HUES48 (cell line): ENCODE data around the gene PTEN.
"Not testable (repeated sequence)": the region's sequence is repeated elsewhere in the genome, so short reads cannot be mapped to it uniquely, and the experiment has no call there.

Source experiments
- H3K27ac ChIP-seq: one replicate; pipeline ENCODE4 v1.7.0; 2013; ENCODE audit warnings: low read depth, low read length, inconsistent platforms
- H3K27me3 ChIP-seq: 2 replicates; pipeline ENCODE4 v1.6.1; 2013; ENCODE audit warnings: mild to moderate bottlenecking, low read length; ENCODE audit not compliant: control insufficient read depth, insufficient read depth
- H3K36me3 ChIP-seq: 2 replicates; pipeline ENCODE4 v1.6.1; 2013; ENCODE audit warnings: low read length; ENCODE audit not compliant: control insufficient read depth, insufficient read depth
- H3K4me1 ChIP-seq: 2 replicates; pipeline ENCODE4 v1.6.1; 2013; ENCODE audit warnings: mild to moderate bottlenecking, low read length; ENCODE audit not compliant: control insufficient read depth, insufficient read depth
- H3K4me3 ChIP-seq: 2 replicates; pipeline ENCODE4 v1.5.1; 2013; ENCODE audit warnings: mild to moderate bottlenecking, low read depth, low read length
- H3K9ac ChIP-seq: 2 replicates; pipeline ENCODE4 v1.6.1; 2013; ENCODE audit warnings: mild to moderate bottlenecking, low read depth, low read length, moderate library complexity
- H3K9me3 ChIP-seq: 2 replicates; pipeline ENCODE4 v1.6.1; 2013; ENCODE audit warnings: low read length; ENCODE audit not compliant: control insufficient read depth, insufficient read depth

PTEN gene

DNA sequence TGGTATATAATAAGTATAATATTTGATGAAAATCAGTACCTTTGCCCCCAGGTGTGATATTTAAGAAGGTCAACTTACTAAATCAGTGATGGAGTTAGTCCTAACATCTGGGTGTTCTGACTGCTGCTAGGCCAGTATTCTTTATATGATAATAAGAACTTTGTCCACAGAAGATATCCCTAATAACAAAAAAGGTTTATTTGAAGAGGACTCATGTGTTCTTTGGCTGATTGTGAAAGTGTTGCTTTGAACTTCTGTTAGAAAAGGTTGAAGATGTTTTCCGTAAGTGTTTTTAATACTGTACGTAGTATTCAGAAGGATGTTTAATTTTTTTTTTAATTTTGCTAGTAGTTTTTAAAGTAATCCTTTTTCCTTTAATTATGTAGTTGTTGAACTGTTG is 10.2 kb downstream of the PTEN start:
- H3K36me3 ChIP-seq = no peaks in the 10 kb centered on the region; the same call in 1 of the 2 replicates
- peaks cover 13% of the 10 kb centered on the region; the same call in 1 of the 2 replicates for H3K4me1 ChIP-seq
- no peaks in the 10 kb centered on the region for H3K27me3 ChIP-seq
- H3K9me3 ChIP-seq = no peaks in the 10 kb centered on the region
- no peak overlapping the region for H3K9ac ChIP-seq
- no peak overlapping the region for H3K27ac ChIP-seq
- H3K4me3 ChIP-seq = no peak overlapping the region

DNA sequence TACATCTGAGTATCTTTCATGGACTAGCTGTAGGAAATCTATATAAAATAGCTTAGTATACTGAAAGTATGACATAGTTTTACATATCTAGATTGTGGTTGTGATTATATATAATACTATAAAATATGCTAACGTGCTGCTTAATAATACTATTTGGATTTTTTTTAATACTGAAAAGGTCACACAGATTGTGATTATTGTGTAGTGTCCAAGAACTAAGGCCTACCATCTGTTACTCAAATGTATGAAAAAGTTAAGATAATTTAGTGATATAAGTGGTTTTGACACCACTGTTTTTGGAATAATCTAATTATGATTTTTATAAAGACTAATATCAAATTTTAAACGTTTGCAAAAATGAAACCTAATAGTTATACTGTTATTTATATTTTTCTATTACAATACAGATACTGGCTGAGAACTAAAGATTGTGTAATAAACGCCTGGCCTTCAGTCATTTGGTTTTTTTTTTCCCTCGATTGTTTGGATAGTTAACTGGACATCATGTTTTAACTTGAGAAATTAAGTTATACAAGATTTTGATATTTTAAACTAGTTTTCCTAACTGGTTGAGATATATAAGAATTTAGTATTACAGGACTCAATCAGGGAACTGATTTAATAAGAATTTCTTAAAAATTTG is 12.6 kb downstream of the PTEN start:
- H3K9ac ChIP-seq = no peak overlapping the region
- no peaks in the 10 kb centered on the region for H3K9me3 ChIP-seq
- H3K27me3 ChIP-seq = no peaks in the 10 kb centered on the region
- no peak overlapping the region for H3K4me3 ChIP-seq
- H3K4me1 ChIP-seq = peaks cover 13% of the 10 kb centered on the region; the same call in 1 of the 2 replicates
- H3K36me3 ChIP-seq = peaks cover 7% of the 10 kb centered on the region
- H3K27ac ChIP-seq = no peak overlapping the region

DNA sequence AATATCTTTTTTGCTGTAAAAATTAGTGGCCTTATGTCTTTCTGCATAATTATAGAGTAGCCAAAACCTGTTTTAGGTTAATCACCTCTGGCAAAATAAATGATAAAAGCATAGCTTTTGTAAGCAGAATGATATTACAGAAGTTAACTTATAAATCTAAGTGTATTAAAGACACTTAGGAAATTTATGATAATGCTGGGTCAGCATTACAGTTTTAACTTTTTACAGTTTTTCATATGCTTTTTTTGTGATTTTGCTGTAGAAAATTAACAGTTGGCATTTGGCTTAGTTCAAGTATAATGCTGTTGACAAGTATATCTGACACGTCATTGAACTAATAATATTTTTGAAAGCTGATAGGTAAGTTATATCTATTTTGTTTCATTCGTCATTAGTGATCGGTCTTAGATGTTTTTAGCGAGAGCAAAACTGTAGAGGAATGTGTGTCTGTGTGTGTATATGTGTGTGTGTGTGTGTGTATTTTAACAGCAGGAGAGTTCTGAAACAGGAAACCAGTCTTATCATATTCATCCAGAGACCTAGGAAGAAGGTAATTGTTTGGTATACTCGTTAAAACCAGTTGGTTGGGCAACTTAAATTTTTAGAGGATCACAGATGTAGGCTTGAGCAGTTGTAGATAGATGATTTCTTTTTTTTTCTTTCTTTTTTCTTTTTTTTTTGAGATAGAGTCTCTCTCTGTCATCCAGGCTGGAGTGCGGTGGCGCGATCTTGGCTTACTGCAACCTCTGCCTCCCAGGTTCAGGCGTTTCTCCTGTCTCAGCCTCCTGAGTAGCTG is 15.4 kb downstream of the PTEN start:
- Histone ChIP-seq H3K9ac (no peak overlapping the region), H3K36me3 (peaks cover 7% of the 10 kb centered on the region), H3K4me1 (peaks cover 6% of the 10 kb centered on the region; the same call in 1 of the 2 replicates), H3K27me3 (no peaks in the 10 kb centered on the region), H3K4me3 (no peak overlapping the region), H3K9me3 (no peaks in the 10 kb centered on the region), H3K27ac (no peak overlapping the region)

DNA sequence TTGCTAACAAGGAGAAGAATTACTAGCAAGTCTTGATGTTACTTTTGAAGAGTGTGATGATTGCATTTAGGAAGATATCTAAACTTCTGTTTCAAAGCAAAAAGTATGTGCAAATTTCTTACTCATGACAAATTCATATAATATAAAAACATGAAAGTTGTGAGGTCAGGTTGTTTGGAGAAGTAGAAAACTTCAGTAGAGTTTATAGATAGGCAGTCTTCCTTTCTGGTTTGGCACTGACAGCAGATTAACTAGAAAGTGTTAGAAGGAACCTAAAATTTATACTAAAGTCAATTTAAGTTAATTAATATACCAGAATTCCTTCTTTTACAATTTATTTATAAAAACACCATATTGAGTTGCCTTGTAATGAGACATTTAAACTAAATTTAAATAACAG is 16.9 kb downstream of the PTEN start:
- H3K4me1 ChIP-seq = no peaks in the 10 kb centered on the region
- H3K9ac ChIP-seq = no peak overlapping the region
- peaks cover 9% of the 10 kb centered on the region for H3K36me3 ChIP-seq
- no peaks in the 10 kb centered on the region for H3K9me3 ChIP-seq
- no peaks in the 10 kb centered on the region for H3K27me3 ChIP-seq
- no peak overlapping the region for H3K27ac ChIP-seq
- no peak overlapping the region for H3K4me3 ChIP-seq

DNA sequence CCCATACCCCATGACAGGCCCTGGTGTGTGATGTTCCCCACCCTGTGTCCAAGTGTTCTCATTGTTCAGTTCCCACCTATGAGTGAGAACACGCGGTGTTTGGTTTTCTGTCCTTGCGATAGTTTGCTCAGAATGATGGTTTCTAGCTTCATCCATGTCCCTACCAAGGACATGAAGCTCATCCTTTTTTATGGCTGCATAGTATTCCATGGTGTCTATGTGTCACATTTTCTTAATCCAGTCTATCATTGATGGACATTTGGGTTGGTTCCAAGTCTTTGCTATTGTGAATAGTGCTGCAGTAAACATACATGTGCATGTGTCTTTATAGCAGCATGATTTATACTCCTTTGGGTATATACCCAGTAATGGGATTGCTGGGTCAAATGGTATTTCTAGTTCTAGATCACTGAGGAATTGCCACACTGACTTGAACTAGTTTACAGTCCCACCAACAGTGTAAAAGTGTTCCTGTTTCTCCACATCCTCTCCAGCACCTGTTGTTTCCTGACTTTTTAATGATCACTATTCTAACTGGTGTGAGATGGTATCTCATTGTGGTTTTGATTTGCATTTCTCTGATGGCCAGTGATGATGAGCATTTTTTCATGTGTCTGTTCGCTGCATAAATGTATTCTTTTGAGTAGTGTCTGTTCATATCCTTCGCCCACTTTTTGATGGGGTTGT is 18.1 kb downstream of the PTEN start:
- peaks cover 20% of the 10 kb centered on the region for H3K36me3 ChIP-seq
- H3K4me3 ChIP-seq, H3K4me1 ChIP-seq, H3K27me3 ChIP-seq, H3K27ac ChIP-seq, H3K9me3 ChIP-seq, H3K9ac ChIP-seq: not testable (repeated sequence)

DNA sequence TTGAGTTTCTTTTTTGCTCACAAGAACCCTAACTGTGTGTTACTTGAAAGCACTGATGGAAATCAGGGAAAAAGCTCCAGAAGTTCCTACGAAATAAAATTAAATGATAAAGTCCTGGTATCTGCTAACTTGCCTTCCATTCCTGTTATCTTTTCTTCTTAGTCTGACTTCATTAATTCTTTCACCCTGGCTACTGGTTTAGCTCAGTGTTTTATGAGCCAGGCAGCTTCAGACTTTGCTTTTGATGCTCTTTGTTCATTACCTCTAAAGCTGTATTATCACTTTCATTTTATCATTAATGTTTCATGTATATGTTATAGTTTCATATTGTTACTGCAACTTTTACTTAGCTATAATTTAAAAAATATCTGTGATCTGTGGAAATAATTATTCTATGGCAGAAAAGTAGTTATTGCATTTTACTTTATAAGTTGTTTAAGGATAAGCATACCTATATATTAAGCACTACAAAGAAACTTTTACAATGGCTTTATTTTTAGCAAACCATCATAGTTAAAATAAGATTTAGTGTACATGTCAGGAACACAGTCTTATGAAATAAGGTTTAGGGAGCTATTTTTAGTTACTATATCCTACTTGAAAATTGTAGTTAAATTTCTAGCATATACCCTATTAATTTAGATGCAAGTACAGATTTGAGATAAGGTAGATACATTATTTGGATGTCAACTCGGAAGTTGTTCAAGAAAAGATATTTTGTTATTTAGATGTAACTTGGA is 19.3 kb downstream of the PTEN start:
- peaks cover 7% of the 10 kb centered on the region; the same call in 1 of the 2 replicates for H3K9me3 ChIP-seq

DNA sequence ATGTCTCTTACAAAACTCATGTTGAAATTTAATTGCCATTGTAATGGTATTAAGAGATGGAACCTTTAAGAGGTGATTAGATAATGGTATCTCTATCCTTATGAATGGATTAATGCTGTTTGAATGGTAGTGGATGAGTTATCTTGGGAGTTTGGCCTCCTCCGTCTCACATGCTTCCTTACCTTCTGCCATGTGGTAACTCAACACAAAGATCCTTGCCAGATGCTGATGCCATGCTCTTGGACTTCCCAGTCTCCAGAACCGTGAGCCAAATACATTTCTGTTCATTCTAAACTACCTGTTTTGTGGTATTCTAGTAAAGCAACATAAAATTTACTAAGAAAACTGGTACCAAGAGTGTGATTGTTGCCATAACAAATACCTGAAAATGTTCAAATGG is 23.2 kb downstream of the PTEN start:
- H3K4me1 ChIP-seq = no peaks in the 10 kb centered on the region
- H3K27ac ChIP-seq = no peak overlapping the region
- peaks cover 16% of the 10 kb centered on the region for H3K36me3 ChIP-seq
- no peaks in the 10 kb centered on the region for H3K27me3 ChIP-seq
- H3K9ac ChIP-seq = no peak overlapping the region
- H3K4me3 ChIP-seq = no peak overlapping the region
- peaks cover 7% of the 10 kb centered on the region; the same call in 1 of the 2 replicates for H3K9me3 ChIP-seq

More for the DNA sequence above, 19.3 kb downstream of the PTEN start:
- Histone ChIP-seq H3K36me3 (peaks cover 23% of the 10 kb centered on the region), H3K27me3 (no peaks in the 10 kb centered on the region), H3K4me1 (no peaks in the 10 kb centered on the region), H3K9ac (no peak overlapping the region), H3K4me3 (no peak overlapping the region), H3K27ac (no peak overlapping the region)

DNA sequence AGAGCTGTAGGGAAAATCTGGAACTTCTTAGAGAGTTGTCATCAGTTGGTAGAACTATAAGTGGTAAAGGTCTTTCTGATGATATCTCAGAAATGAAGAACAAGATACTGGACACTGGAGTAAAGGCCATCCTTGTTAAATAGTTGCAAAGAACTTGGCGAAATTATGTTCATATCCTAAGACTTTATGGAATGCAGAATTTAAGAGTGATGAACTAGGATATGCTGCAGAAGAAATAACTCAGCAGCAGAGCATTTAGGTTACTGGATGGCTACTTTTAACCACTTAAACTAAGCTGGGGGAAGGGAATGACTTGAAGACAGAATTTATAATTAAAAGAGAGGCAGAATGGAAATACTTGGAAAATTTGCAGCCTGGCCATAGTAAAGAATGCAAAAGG is 23.7 kb downstream of the PTEN start:
- H3K36me3 ChIP-seq = peaks cover 16% of the 10 kb centered on the region

DNA sequence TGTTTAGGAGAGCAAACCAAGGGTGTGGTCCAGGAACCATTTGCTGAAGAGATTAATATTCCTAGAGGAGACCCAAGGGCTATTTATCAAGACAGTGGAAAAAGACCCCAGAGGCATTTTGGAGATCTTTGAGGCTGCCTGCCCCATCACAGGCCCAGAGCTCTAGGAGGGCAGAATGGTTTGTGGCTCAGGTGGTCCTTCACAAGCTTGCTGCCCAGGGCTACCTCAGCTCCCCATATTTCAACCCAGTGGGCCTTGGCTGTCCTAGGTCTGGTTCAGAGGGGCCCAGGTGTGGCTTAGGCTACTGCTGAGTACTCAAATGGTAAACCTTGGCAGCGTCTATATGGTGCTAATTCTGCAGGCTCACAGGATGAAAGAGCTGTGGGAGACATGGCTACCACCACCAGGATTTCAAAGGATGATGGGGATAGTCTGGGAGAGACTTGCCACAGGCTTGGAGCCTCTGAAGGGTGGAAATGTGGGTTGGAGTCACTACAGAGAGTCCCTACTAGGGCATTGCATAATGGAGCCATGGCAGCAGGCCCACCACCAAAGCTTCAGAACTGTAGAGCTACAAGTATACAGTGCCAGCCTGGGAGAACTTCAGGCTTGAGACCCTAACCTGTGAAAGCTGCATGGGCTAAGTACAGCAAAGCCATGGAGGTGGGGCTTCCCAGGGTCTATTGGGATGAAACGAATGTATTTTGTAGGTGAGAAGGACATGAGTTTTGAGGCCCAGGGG is 24.3 kb downstream of the PTEN start:
- no peak overlapping the region for H3K27ac ChIP-seq
- H3K4me1 ChIP-seq = no peaks in the 10 kb centered on the region
- no peak overlapping the region for H3K9ac ChIP-seq
- peaks cover 7% of the 10 kb centered on the region; the same call in 1 of the 2 replicates for H3K9me3 ChIP-seq
- H3K4me3 ChIP-seq = no peak overlapping the region
- H3K27me3 ChIP-seq = no peaks in the 10 kb centered on the region
- peaks cover 16% of the 10 kb centered on the region for H3K36me3 ChIP-seq

More for the DNA sequence above, 23.7 kb downstream of the PTEN start:
- no peaks in the 10 kb centered on the region for H3K4me1 ChIP-seq
- no peak overlapping the region for H3K4me3 ChIP-seq
- H3K27me3 ChIP-seq = no peaks in the 10 kb centered on the region
- H3K27ac ChIP-seq = no peak overlapping the region
- H3K9me3 ChIP-seq = peaks cover 7% of the 10 kb centered on the region; the same call in 1 of the 2 replicates
- H3K9ac ChIP-seq = no peak overlapping the region

DNA sequence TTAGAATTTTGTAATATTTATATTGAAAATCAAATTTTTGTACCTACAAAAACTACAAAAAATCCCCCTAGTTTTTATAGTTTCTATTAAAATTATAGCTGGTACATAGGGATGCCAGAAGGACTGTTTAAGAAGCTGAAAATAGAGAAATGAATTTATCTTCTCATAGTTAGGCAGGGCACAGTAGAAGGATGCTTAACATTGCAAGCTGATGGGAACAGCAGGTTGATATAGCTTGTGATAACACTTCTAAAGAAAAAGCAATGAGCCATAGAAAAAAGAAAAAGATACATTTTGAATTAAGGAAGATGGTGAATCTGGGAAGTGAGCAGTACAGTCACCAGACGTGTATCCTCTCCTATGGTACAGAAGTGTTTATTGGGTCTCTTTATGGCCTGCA is 32.0 kb downstream of the PTEN start:
- H3K9me3 ChIP-seq = no peaks in the 10 kb centered on the region
- no peak overlapping the region for H3K4me3 ChIP-seq
- no peaks in the 10 kb centered on the region for H3K27me3 ChIP-seq
- no peak overlapping the region for H3K9ac ChIP-seq
- H3K27ac ChIP-seq = no peak overlapping the region
- peaks cover 8% of the 10 kb centered on the region; the same call in 1 of the 2 replicates for H3K36me3 ChIP-seq
- no peaks in the 10 kb centered on the region for H3K4me1 ChIP-seq
